Left kidney (tissue), 2 donors: Measurements from ENCODE around the gene MALT1. TPM values are rescaled to one million over a fixed set of nuclear protein-coding genes. Genes with fewer than 3 reads are reported as not detected.

Experiments
- DNase-seq: peaks from one replicate; pipeline ENCODE4 v3.0.0-alpha.2; 2013
- polyA plus RNA-seq: library from polyadenylated mRNA; unstranded; fragments of 120-200 nt; gene quantifications from one replicate; pipeline ENCODE4 v1.2.1, GENCODE V29; 2013; ENCODE audit not compliant: insufficient read length

MALT1 gene
- polyA plus RNA-seq, 1 donor: 42.6 TPM

GRCh38 chr18:58687871-58688308 is 16.6 kb downstream of the MALT1 start:
- no peak for DNase-seq

DNA sequence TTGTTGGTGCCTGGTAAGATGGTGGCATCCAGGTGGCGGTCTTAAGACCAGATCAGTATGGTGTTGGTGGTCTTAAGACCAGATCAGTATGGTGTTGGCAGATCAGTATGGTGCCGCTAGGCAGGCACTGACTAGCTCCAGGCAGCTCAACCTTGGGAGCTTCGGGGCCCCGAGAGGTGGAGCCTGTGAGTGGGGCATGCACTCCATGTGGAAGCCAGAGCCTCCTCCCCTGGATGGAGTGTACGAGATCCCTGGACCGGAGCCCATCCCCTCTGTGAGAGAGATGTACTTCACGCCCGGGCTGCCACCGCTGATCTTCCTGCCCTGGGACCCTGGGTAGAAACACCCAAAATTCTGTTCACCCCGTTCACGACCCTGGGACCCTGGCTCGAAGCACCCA is 19.0 kb downstream of the MALT1 start:
- DNase-seq: no peak

DNA sequence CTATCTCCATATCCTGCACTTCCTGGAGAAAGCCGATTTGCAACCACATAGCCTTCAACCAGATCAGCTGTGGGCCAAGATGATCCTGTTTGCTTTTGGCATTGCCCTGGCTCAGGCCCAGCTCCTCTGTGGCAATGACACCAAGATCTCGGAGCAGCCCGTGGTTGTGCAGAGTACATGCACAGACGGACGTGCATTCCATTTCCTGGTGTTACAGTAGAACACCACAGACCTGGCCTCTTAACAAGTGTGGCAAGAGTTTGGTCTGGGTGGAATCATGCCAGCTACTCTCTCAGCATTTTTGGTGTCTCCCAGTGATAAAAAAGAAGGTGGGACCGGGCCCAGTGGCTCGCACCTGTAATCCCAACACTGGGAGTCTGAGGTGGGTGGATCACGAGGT is 20.0 kb downstream of the MALT1 start:
- no peak for DNase-seq

GRCh38 chr18:58692422-58693185 is 21.3 kb downstream of the MALT1 start:
- DNase-seq: no peak

DNA sequence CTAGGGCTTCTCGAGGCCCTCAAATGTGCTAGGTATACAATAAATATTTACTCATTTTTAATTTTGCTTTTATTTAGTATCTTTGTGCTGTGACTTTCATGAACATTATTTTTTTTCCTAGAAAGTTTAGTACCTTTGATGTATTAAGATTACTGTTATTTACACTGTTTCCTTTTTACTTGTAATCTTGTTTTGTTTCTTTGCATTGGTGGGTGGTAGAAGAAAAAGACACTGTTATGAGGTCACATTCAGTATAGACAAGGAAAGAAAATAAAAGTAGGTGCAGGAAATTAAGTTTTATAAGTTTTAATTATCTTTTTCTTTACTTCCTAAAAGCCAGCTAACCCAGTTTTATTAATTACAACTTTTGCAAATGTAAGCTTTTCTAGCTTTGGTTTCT is 23.0 kb downstream of the MALT1 start:
- no peak for DNase-seq

- DNase-seq: no peak
Measured at GRCh38 chr18:58694720-58695468, 23.6 kb downstream of the MALT1 start.

- no peak for DNase-seq
Measured at GRCh38 chr18:58695772-58696171, 24.5 kb downstream of the MALT1 start.

DNA sequence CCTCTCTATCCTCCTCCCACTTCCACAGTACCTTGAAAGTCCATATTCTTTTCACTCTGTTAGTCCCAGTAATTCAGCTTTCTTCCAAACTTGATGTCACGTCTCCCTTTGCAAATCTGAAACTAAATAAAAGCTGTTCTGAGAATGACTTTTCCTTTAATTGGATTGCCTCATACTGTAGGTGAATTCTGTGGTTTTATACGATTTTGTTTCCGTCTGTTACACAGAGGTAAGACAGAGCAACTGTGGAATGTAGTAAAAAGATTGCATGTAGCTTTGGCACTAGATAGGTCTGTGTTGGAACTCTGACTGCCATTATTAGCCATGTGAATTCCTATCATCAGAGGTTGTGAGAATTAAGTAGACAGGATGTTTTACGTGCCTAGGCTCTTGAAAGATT is 25.9 kb downstream of the MALT1 start:
- DNase-seq: no peak

GRCh38 chr18:58698701-58699193 is 27.5 kb downstream of the MALT1 start:
- DNase-seq: no peak

- no peak for DNase-seq
Measured at GRCh38 chr18:58699551-58699950, 28.3 kb downstream of the MALT1 start.

DNA sequence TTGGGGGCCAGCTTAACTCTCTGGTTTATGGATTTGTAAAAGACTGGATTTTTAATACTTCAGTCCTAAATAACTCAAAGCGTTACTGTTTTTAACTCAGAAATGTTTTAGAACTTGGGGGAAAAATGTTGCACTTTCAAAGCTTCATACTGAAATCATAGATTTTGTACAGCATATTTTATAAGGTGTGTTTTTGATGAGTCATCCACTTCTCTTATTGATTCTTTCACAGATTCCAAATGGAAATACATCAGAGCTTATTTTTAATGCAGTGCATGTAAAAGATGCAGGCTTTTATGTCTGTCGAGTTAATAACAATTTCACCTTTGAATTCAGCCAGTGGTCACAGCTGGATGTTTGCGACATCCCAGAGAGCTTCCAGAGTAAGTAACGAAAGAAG is 28.9 kb downstream of the MALT1 start:
- DNase-seq: no peak

DNA sequence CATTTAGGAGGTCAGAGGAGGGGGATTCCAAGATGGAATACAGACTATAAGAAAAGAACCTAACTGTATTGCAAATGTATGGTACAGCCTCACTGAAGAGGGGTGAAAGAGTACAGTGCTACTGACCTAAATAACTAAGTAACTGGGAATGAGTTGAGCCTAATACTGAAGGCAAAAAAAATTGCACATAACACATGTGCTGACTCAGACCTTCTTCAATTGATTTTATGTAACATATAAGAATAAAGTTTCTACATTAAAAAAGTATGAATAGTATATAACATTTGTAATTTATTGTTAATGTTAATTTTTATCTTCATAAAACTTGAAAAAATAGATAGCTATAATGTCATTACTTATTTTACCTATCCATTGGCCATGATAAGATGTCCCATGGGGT is 41.7 kb downstream of the MALT1 start:
- DNase-seq: no peak

DNA sequence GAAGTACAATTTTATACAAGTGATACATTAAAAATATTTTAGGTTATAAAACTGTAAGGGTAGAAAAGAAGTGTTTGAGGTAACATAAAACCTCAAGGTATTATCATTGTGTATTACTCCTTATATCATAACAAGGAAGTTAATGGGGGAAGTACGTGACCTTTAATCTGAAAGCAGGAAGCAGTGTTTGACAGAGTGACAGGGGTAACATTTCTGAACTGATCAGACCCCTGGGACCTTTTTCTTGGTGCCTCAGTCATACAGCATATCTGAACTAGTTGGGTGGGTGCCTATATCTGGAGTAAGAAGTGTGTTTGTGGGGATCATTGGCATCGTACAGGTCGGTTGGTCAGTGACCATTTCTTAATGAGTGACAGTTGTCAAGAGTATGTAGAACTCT is 43.0 kb downstream of the MALT1 start:
- no peak for DNase-seq

DNA sequence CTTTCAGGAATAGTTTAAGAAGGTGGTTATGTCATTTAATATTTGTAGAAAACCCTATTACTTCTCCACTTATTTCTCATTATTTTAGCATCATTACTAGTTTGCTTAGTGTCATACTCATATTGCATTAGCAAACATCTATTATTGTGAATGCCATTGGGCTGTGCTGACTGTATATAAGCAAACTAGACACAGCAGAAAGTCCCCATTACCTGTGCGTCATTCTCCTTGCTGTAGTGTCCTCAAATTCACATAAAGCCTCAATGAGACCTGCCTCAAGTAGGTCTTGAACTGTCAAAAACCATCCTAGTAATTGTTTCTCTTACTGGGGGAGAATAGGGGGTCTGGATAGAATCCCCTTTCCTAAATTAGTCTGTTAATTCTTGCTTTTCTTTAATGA is 43.6 kb downstream of the MALT1 start:
- no peak for DNase-seq

GRCh38 chr18:58715540-58715939 is 44.3 kb downstream of the MALT1 start:
- DNase-seq: no peak

DNA sequence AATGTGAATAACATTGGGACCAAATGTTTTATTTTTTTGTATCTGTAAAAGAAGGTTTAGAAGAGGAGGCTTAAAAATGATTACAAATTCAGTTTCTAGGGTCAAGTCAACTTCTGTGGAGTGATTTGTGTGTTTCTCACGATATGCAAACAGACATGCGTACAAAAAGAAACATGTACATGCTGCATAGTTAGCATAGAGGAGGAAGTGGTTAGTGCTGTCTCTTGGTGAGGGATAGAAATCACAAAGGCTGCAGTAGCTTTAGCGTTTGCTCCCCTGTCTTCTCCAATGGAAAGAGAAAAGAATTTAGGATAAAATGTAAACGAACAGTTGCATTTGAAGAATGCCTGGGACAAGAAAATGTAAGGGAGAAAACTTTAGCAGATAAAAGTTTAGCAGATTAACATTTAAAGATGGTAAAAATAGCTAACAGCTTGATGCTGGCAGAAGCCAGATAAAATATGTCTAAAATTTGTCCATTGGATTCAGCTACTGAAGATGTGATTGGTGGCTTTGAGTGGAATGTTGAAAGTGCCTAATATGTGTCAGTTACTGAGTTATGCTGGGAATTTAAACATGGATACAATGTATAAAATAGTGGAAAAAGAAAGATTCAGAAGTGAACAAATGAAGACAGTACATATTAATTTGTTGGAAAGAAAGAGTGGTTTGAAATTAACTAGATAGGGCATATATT is 44.9 kb downstream of the MALT1 start:
- DNase-seq: no peak

GRCh38 chr18:58721566-58722239 is 50.4 kb downstream of the MALT1 start:
- no peak for DNase-seq

DNA sequence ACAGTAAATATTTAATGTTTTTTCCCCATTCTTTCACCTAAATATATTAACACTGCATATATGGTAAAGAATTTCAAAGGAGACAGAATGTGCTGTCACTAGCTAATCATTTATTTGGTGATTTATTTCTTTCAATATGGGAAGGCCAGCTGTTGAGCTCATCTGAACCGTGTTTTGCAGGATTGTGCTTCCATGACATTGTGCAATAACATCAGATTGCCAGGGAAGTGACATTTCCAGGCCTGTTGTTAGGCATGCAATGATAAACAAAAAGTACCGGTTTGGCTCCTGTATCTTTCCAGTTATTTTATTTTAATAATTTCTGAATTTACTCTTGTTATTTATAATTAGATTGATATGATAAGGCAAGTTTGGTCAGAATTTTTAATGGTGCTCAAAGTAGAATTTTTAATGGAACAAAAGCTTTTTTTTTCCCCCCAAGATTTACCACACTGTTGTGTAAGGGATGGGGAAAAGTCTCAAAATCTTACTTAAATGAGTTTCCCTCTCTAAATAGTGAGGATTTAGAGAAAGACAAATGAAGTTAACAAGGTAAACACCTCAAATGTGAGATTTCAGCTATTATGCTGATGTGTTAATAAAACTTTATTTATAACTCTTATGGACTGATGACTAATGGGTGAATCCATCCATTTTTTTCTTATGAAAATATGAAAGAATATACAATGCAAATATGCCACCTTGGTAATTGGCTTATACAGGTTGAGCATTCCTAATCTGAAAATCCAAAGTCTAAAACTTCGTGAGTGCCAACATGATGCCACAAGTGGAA is 52.7 kb downstream of the MALT1 start:
- no peak for DNase-seq

DNA sequence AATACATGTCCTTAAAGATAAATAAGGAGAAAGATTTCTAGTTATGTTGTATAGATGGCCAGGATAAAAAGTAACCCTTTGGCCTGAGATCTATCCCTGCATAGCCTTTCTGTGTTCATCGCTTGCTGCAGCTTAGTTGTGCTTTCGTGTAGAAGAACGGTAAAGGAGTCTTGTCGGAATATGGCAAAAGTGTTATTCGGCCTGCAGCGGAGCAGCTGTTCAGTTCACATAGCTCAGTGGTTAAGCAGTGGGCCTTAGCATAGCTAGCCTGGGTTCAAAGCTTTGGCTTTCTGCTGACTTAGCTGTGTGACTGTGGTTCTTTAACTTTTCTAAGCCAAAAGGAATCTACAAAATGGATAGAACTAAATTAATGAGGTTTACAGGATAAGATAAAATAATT is 55.4 kb downstream of the MALT1 start:
- no peak for DNase-seq

GRCh38 chr18:58727776-58728500 is 56.7 kb downstream of the MALT1 start:
- no peak for DNase-seq

GRCh38 chr18:58728719-58729118 is 57.5 kb downstream of the MALT1 start:
- DNase-seq: no peak
